ENCODE results near the gene MAN2B1.
"Not testable (repeated sequence)": the region's sequence is repeated elsewhere in the genome, so short reads cannot be mapped to it uniquely, and the experiment has no call there.

Gene MAN2B1

DNA sequence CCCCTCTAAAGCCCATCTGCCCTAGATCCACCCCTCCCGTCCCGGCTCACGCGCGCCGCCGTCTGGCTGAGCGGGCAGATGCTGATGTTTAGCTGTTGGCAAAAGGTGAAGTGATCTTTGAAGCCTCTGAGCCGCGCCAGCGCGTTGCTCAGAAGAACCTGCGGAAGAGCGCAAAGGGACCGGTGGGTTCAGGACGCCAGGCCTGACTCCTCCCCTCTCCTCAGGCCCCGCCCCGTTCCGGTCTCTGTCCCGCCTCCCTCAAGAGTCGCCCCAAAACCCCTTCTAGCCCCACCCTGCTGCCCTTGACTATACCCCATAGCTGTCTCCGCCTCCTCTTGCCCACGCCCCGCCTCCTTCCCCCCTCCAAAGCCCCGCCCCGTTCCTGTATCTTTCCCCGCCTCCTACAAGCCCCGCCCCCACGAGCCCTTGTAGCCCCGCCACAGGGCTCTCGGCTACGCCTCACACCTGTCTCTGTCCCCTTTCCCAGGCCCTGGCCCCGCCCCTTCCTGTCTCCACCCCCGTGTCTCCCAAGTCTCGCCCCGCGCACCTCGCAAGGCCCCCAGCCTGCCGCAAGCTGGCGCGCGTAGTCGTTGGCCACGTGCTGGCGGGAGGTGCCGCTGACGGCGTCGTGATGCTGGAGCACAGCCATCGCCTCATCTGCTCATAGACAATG is 9.5 kb downstream of the MAN2B1 start:
- DNase-seq, result no peak

DNA sequence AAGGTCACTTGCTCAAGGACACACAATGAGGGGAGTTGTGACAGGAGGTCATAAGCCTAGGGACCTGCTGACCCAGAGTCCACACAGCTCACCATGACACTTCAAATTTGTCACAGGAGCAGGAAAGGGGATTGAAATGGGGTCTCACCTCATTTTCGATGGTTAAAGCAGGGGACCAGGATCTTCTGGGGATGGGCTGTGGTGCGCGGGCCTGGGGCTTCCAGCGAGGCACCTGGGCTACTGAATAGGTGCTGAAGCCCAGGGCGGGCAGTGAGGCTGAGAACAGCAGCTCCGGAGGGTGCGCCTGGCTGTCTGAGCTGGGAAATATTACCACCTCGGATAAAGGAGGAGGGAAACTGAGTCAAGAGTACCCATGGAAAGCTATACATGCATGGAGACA is 11.0 kb downstream of the MAN2B1 start:
- DNase-seq, result no peak

- DNase-seq, result no peak
Observed at GRCh38 chr19:12652219-12652618, 14.3 kb downstream of the MAN2B1 start.

DNA sequence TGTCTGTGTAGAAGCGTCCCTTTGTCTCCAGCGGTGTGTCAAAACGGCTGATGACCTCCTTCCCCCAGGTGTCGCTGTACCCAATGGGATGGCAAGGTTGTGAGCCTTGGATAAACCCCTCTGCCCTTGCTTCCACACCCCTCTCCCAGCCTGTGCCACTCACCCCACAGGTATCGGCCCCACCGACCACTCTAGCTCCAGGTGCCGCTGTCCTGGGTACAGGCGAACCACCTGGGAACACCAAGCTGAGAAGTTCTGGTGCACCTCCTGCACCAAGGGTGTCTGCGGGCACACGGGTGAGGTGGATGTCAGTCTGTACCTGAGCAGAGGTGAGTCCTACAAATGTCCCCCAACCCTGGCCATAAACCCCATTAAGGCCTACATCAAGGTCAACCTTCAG is 16.6 kb downstream of the MAN2B1 start:
- DNase-seq, result no peak

DNA sequence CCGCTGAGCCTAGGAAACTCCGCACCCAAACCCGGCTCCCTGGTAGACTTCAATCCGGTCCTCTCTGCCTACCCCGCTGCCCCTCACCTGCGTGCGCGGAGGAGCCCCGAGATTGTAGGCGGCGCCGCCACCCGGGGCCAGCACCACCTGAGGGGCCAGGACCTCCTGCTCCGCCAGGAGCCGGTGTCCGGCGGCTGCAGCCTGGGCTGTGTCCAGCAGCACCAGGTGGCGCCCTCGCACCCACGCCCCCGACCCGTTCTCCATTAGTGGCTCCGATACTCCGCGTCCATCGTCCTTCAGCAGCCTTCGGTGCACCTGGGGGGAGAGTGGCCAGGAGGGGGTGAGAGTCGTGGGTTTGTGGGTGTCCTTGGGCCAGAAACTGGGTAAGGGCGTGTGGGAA is 18.5 kb downstream of the MAN2B1 start:
- DNase-seq, result no peak

DNA sequence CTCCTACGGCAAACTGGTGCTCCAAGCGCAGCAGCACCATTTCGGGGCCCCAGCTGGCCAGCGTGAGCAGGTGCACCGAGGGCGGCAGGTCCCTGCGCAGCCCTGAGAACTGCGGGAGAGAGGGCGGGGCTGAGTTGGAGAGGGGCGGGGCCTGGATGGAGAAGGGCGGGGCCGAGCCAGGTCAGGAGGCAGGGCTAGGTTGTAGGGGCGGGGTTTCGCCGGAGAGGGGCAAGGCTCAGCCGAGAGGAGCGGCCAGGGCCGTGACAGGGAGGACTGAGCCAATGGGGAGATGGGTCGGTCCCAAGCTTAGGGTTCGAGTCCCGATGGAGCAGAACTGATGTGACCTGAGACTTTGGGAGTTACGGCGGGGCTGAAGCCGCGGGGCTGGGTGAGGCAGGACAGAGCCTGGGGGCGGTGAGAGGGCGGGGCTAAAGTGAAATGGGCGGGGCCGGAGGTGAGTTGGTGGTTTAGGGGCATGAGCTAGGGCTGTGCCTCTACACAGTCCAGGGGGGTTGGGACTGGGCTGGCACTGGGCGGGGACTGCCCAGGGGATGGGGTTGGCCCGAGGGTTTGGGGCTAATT is 19.0 kb downstream of the MAN2B1 start:
- DNase-seq, result no peak

GRCh38 chr19:12647047-12647446 is 19.5 kb downstream of the MAN2B1 start:
- no peak for DNase-seq

DNA sequence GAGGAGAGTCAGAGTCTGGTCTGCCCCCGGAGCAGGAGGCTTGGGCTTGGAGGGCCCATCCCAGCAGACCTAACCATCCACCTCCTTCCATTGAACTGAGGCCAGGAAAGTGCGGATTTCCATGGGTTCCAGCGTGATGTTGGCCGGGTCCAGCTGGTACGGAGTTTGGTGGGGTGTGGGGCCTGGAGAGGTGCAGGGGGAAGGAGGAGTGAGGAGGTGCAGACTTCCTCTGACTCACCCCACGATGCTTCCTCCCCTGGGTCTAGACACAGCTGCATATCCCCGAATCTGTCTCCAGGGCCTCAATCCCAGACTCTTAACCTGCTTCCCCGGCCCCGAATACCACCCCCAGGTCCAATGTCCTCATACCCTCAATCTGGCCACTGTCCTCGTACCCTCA is 20.0 kb downstream of the MAN2B1 start:
- no peak for DNase-seq

DNA sequence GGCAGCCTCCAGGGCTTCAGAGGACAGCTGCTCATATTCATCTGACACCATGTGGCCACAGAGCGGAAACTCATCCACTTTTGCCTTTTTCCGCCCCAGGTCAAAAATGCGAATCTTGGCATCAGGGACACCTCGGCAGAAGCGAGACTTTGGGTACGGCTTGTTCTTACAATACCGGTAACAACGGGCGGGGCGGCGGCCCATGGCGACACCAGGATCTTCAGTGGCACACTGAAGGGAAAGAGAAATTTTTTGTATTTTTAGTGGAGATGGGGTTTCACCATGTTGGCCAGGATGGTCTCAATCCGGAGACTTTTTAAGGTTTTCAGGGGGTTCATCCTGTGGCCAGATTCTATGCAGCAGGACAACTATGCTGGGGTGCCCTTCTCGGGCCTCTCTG is 22.8 kb downstream of the MAN2B1 start:
- not testable (repeated sequence) for DNase-seq

- no peak for DNase-seq
Observed at GRCh38 chr19:12642506-12642905, 24.0 kb downstream of the MAN2B1 start.

DNA sequence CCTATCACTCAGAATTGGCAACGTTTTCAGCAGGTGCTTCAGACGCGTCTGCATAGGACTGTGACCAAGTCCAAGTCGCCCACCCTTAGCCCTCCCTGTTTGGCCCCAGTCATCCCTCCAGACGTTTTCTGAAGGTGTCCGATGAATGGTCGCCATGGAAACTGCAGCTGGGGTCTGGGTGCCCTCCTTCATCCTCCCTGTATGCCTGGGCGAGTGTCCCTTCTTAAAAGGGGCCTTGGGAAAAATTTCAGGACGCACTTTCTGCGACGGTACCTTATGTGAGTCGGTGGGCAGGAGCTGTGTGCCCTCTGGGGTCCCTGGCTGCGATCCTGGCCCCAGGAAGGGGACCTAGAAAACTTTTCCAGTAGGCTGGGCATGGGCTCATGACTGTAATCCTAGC is 25.1 kb downstream of the MAN2B1 start:
- DNase-seq, result no peak

DNA sequence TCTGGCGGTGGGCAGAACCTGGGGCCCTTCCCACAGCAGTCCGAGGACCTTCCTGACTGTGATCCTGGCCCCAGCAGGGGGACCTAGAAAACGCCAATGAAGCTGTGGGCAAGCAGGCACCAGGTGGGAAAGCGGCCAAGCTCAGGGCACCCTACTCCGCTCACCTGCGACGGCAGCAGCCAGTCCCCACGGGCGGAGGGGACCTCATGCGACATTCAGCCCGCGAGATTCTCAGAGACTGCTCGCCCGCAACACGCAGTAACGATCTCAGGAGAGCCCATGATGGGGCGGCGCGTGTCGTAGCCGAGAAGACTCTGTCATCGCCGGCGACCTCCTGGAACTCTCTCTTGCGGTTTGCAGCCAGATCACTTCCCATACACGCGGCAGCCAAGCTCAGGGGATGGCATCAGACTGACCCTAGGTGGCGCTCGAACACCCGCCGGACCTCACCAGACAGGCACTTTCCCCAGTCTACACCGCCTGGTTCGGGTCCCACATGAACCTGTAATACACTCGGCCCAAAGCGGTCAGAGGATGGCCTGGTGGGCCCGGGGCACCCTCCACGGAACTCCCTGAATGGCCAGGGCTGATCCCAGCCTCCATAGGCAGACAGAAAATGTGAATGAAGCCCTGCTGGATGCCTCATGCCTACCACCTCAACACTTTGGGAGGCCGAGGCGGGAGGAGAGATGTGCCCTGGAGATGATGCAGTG is 26.5 kb downstream of the MAN2B1 start:
- peak; percentile 61 to 92 for DNase-seq

GRCh38 chr19:12638611-12639182 is 27.8 kb downstream of the MAN2B1 start:
- DNase-seq, result no peak

DNA sequence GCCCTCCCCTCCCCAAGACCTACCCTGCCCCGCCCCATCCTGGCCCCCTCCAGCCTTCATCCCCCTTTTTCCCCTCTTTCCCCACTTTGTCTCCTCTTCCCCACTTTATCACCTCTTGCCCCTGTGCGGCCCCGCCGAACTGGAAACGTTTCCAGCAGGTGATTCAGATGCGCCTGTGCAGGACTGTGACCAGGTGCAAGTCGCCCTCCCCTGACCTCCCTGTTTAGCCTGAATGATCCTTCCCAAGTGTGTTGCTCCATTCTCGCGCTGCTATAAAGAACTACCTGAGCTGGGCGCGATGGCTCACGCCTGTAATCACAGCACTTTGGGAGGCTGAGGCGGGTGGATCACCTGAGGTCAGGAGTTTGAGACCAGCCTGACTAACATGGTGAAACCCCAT is 29.9 kb downstream of the MAN2B1 start:
- no peak for DNase-seq

- no peak for DNase-seq
Observed at GRCh38 chr19:12629215-12629614, 37.3 kb downstream of the MAN2B1 start.

DNA sequence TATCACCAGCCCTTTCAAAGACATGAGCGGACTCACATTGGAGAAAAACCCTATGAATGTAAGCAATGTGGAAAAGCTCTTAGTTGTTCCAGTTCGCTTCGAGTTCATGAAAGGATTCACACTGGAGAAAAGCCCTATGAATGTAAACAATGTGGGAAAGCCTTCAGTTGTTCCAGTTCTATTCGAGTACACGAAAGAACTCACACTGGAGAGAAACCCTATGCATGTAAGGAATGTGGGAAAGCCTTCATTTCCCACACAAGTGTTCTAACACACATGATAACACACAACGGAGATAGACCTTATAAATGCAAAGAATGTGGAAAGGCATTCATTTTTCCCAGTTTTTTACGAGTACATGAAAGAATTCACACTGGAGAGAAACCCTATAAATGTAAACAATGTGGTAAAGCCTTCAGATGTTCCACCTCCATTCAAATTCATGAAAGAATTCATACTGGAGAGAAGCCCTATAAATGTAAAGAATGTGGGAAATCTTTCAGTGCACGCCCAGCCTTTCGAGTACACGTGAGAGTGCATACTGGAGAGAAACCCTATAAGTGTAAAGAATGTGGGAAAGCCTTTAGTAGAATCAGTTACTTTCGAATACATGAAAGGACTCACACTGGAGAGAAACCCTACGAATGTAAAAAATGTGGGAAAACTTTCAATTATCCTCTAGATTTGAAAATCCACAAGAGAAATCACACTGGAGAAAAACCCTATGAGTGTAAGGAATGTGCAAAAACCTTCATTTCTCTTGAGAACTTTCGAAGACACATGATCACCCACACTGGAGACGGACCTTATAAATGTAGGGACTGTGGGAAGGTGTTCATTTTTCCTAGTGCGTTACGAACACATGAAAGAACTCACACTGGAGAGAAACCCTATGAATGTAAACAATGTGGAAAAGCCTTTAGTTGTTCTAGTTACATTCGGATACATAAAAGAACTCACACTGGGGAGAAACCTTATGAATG is 38.2 kb downstream of the MAN2B1 start:
- no peak for DNase-seq

GRCh38 chr19:12626958-12627357 is 39.6 kb downstream of the MAN2B1 start:
- no peak for DNase-seq

- DNase-seq, result no peak
Observed at GRCh38 chr19:12623361-12624031, 43.0 kb downstream of the MAN2B1 start.

- DNase-seq, result not testable (repeated sequence)
Observed at GRCh38 chr19:12621253-12622024, 45.1 kb downstream of the MAN2B1 start.

GRCh38 chr19:12617646-12618045 is 48.9 kb downstream of the MAN2B1 start:
- no peak for DNase-seq

- no peak for DNase-seq
Observed at GRCh38 chr19:12611361-12611699, 55.2 kb downstream of the MAN2B1 start.
